GM18517 (cell line): Measurements from ENCODE around the gene KCTD18.
A peak's percentile ranks its signal among the peaks of the same experiment; 100 is the strongest.

ENCODE experiments used
- ATAC-seq: cut with Tn5 transposase; IDR thresholded peaks from one replicate; pipeline ENCODE4 v1.9.1; 2021; ENCODE audit warnings: mild to moderate bottlenecking, moderate library complexity; ENCODE audit not compliant: unreplicated experiment

KCTD18 gene

DNA sequence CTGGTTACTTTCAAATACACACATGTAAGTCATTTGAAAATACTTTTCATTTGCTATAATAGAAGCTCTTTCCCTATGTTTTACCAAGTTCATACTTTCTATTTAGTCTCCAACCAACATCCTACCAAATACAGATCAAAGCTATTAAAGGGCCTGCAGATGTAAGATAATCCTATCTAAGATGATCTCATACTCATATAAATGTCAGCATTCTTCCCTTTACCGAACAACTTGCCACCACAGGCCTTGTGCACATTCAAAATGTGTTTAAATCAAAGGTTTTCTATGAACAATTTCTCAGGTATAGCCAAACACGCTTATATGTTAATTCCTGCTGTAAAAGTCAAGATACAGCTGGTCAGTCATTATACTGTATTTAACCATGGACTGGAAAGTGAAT is 23.3 kb downstream of the KCTD18 start:
- no peak for ATAC-seq

DNA sequence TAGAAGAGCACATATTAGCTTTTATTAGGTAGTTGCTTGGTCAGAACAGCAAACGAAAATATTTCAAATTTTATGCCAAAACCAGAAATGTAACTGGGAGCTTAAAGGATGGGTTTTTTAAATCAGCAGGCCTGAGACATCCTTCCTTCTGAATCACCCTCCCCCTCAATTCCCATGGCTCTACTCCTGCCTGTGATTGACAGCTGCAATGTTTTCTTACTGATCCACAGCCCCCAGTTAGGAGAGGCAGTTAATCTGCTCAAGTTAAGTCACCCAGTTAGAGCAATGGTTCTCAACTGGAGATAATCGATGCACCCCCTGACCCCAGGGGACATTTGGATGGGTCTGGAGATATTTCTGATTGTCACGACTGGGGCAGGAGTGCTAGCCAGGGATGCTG is 24.9 kb downstream of the KCTD18 start:
- ATAC-seq = no peak

DNA sequence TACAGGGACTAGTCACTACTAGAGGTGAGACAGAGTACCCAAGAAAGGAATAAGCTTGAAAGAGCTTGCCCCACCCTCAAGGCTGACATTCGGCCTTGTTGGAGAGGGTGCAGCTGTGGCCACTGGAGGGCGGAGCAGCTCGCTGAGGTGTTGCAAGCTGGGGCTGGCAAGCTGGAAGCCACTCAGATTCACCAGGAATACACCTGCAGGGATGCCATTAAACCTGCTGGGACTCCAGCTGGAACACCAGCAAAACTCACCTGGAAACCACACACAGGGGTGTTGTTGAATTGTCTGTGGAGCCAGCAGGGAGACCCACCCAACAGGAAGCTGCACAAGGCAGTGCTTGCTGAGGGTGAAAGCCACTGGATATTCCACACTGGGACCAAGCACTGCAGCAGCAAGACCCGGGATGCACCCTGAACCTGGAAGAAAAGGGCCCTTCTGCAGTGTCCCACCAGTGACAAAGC is 26.1 kb downstream of the KCTD18 start:
- peak; percentile 47 for ATAC-seq

DNA sequence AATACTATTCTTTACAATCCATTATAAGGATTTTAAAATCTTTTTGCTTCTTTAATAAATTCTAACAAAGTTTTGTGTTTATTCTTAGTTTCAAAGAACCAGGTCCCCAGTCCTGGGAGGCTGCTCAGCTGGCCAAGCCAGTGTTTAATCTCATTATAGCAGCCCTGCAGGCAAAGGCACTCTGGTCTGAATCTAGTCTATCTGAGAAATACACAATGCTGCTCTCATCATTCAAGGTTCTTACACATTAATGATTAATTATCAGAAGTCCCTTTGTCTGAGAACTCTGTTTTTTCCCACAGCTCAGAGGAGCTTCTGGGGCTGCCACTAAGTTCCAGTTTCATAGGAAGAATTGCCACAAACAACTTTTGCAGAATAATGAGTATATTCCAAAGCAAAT is 27.7 kb downstream of the KCTD18 start:
- peak; percentile 53 for ATAC-seq

DNA sequence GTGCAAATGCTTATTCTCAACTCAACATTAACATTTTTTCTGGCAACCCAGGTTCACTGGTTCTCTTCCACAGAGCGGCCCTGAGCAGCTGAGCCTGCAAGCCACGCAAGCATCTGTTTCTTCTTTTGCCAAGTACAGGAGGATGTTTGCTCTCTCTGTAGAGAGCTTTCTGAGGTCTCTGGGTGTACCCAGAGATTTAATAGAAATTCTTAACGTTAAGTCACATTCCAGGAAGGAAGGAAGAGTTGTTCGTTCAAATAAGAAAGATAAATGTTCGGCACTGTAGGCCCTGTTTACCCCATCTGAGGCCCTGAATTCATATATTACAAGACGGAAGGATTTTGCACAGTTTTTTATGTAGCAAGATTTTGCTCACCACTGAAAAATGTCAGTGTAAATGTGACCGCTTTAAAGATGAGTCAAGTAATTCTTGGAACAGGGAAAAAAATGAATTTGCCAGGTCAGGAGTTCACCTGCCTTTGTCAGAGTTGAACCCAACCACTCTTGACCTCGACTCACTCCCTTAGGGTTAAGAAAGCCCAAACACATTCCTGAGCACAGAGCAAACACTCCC is 30.1 kb downstream of the KCTD18 start:
- no peak for ATAC-seq

DNA sequence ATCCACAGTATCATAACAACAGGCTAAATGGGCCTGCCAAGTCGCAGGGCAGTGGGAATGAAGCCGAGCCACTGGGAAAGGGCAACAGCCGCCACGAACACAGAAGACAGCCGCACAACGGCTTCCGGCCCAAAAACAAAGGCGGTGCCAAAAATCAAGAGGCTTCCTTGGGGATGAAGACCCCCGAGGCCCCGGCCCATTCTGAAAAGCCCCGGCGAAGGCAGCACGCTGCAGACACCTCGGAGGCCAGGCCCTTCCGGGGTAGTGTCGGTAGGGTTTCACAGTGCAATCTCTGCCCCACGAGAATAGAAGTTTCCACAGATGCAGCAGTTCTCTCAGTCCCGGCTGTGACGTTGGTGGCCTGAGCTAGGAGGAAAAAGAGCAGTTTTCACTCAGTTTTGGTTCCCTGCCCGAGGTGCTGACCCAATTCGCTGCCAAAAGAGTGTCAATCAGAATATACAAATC is 32.2 kb downstream of the KCTD18 start:
- no peak for ATAC-seq

DNA sequence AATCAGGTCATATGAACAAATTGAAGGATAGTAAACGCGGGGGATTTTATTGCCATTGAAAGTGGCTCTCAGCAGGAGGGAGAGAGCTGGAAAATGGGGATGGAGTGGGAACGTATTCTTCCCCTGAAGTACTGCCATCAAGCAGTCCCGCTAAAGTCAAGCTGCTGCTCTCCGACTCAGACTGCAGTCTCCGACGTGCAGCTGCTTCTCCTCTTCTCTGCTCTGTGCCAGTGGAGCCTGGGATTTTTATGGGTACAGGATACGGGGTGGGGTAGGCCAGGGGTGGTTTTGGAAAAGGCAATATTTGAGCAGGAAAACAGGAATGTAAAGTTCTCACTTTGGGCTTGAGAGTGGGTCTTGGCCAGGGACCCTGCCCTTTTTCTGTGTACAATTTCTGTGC is 33.0 kb downstream of the KCTD18 start:
- ATAC-seq = no peak

DNA sequence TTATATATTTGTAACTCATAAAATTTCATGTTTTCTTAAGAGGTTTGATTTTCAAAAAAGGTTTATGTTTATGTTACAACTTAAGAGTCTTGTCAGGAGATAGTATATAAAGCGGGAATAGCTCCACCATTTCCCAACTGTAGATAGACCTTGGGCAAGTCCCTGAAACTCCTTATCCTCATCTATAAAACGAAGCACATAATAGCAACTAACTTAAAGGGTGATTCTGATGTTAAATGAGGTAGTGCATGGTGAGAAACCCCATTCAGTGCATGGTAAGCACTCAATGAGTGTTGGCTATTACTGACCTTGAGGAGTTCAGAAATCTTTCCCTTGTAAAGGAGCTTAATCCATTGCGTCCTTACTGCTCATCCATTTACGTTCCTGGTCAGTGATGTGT is 34.1 kb downstream of the KCTD18 start:
- no peak for ATAC-seq

DNA sequence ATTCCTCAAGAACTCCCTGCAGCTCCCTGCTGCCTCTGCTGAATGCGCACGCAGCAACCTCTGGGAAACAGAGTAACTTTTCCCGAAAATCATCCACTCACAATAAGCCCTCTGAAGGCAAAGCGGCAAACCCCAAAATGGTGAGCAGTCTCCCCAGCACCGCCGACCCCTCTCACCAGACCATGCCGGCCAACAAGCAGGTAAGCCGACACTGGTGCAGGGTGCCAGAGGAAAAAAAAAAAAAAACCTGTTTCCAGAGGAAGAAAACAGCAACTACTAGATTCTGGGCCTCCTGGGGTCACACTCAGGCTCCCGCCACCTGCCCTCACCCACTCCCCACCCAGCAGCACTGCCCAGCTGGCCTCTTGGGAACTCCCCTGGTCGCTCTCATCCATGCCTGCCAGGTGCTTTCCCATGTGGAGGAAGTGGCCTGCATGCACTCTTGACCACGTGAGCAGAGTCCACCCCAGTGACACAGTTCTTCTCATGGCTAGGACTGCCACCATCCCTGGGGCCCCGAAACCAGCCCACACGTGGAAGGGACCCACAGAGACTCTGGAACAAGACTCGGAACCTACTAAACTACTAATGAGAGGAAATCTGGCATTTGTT is 36.9 kb downstream of the KCTD18 start:
- ATAC-seq = no peak

DNA sequence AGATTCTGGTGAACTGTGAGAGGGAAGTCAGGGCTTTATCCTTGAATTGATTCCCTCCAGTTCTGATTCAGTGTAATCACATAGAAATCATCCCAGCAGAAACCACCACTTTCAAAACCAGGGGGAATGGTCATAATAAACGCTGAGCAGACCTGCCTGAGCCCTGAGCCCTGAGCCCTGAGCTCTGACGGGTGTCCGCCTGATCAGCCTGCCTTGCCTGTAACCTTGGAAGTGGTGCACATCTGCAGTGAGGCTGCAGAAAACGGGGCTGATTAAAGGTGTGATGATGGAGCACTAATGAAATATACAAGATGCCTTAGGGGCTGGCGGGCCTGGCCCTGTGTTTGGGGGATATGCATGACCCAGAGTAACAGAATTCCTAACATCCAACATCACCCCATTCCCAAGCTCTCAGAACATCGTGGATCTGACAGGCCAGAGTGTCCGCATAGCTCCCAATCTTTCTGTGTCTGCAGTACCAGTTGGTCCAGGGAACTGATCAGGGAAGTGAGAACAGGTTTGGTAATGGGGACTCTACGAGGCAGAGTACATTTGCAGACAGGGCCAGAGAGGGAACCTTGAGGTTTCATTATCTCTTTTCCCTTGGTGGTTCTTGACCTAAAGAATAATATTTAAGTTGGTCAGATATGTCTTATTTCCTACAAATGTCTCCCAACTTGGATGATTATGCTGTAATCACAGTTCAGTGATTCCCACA is 37.8 kb downstream of the KCTD18 start:
- ATAC-seq = no peak

DNA sequence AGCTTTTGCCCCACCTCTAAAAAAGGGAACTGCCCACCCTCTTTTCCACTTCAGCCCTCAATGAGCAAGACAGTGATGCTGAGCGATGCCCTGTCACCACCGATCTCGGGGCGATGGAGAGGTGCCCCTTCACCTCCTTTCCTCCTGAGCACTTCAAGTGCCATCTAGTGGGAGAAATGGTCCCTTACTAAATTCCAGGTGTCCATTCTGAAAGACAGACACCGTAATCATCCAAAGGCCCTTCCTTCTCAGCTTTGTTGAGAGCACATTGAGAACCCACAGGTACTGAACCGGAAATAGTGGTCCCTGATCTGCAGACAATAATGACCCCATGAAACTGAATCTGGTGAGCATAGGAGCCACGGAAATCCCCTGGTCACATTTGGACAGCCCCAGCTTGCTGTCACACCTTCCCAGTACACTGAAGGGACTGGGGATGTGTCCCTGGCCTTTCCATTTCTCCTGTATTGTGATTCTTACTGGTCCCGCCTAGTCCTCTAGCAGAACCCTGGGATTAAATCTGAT is 38.5 kb downstream of the KCTD18 start:
- ATAC-seq = peak; percentile 83

DNA sequence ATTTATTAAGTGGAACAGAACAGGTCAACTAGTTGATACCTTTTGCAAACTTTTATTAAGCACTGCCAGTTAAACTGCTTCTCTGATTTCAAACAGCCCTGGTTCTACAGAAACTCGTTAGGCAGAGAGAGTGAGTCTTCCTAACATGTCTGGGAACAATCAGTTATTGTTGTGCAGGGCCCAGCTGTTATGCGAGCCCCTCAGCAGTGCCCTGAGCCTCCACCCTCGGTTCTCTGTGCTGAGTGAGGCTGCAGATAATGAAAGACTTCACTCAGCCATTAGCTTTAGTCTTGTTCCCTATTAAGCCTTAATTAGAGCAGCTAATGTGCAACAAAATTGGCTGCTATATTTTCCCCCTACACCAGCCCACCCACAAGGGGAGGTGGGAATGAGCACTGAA is 39.6 kb downstream of the KCTD18 start:
- ATAC-seq = no peak

DNA sequence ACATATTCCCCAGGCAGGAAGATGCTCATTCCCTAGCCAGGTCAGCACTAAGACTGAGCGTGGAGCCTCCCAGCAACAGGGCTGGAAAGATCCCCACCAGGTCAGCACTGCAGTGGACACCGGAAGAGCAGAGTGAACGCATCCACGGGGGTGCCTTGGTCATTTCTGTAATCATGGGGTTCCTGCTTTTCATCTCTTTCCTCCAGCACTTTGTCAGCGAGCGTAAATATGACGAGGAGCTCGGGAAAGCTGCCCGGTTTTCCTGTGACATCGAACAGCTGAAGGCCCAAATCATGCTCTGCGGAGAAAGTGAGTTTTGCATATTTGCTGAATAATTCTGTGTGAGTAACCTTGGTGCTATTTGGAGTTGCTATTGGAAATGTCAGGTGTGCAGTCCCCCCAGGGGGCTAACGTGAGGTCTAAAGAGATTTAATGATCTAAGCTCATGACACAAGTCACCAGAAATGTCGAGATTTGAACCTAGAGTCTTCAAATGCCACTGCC is 40.1 kb downstream of the KCTD18 start:
- ATAC-seq = no peak

DNA sequence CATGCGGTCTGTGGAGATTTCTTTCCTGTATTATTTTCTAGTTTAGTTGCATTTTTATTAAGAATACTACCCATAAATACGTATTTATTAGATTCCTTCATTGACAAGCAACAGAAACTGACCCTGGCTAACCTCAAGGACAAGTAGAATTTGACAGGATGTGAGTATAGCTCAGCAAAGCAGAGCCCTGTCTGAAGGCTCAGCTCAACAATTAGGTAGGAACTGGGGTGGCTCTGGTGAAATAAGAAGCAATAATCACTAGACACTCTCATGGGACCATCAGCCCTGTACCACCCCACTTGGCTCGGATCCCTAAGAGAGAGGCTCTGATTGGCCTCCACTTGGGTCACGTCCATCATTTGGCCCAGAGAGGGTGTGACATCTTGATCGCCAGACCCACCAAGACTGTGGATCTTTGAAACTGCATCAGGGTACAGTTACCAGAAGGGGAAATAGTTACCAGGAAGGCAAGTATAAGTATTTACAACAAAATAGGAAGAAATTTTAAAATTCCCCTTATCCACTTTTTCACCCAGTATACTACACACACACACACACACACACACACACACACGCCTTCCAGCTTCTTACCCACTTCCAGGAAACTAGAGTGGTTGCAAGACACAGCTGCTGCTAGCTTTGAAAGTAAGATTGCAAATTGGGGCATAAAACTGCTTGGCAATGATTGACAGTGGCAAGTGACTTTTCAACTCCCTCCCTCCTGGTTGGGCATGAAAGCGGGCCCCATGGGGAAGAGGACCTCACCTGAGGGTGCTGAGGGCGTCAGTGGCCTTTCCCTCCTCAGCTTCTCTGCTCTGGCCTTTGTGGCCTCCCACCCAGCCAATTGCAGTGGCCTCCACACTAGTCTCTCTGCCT is 41.8 kb downstream of the KCTD18 start:
- ATAC-seq = no peak

DNA sequence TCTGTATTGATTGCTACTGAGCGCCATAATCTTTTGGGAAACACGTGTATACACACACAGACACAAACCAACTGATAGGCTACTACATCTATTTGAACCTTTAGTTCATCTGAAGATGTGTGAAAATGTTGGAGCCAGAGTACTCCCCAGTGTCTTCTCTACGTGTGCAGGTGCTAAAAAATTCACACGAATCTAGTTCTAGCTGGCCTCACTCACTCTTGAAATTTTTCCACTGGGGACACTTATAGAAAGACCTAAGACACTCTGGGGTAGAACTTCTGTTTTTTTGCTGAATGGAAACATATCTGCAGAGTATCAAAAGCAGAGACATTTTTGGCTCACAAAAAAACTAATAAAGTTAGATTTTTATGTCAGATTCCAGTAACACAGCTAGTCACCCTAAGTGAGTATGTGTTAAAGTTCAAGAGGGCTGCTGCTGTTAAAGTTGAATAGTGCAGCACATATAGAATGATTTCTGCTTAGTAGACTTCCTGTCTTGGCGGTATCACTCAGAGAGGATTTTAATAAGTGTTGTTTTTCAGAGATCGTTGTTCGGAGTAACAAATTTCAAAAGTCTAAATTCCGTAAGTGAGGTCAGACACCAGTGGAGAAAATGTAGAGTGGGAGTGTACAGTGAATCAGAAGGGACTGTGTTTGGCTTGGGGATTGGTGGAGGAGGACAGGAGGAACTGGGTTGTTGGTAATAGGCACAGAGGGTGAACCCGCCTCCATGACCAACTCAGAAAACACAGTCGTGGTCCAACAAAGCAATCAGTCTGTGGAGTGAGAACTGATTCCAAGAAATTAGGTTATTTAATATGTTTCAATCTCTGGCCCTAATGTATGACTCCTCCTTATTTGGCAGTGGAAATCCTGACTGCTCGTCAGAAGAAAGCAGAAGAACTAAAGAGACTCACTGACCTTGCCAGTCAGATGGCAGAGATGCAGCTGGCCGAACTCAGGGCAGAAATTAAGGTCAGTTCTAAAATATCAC is 43.1 kb downstream of the KCTD18 start:
- ATAC-seq = no peak

DNA sequence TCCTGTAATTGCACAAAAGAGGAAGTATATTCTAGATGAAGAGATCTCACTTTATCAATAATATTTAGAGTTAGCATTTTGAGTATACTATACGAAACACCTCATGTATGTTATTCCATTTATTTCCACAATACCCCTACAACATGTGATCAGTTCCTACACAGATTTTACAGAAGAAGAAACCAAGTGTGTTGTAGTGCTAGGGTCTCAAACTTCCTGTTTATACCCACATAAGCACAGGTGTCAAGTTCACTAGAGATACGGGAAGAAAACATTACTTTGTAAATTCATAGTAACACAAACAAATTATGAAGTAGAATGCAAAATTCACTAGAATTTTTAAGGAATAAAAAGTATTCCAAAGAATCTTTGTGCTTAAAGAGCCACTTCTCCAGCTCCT is 46.4 kb downstream of the KCTD18 start:
- ATAC-seq = no peak

DNA sequence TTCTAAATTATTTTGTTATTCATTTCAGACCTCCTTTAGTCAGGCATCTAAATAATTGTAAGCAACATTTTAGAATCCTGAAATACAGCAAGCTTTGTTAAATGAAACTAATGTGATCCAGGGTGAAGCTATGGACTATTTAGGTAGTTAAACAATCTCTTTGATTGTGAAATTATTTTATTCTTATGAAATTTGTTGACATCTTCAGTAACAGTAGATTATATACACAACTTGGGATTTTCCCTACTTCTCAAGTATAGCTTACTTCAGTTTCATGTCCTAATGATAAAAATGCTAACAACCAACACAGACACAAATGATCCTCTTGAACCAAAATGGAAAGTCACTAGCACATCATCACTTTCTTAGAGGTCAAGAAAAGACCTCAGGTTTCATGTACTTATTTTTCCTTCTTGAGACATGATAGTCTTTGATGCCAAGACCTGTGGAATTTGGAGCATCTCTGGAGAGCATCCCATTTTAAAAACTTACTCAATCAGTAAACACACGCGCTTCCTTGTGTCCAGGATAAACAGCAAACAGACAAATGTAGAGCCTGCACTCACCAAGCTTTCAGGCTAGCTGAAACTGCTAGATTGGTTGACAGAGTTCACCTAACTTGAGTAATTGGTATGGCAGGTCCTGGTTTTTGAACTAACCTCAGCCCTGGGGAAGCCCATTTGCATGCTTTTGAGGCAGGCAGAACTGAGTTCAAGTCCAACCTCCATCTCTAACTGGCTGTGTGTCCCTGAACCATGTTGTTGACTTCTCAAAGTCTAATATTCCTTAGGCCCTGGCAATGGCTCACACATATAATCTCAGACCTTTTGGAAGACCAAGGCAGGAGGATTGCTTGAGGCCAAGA is 47.8 kb downstream of the KCTD18 start:
- no peak for ATAC-seq

DNA sequence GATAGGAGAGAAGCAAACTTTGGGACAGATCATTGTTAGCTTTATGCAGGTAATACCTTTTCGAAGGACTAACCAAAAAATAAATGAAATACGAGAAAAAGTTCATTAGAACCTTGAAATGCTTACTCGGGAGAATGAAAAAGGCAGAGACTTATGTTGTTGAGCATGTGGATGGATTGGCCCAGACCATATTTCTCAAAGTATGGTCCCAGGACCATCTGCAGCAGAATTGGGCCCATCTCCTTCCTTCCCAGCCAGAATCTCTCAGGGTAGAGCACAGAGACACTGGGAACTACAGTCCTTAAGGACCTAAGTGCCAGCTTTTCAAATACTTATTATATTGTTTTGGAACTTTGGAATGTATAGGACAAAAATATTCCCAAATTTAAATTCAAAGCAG is 50.8 kb downstream of the KCTD18 start:
- no peak for ATAC-seq

DNA sequence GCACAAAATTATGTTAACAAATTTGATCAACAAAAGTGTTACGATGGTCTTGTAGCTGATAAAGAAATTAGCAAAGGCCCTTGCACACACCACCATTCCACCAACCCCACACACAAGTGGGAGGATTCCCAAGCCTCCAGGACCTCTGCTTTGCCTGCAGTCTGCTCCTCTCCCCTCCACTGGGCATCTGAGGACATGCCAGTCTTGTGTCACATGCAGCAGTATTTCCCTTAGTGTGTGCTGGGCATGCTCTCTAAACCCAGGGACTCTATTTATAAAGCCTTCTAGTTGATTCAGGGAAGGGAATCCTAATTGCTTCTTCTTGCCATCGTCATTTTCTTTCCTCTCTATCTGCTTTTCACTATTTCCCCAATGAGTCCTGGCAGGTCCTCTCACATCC is 53.3 kb downstream of the KCTD18 start:
- ATAC-seq = no peak
